Mucosa of rectum (tissue), 2 donors: ENCODE measurements around the gene RPH3AL.

ENCODE experiments used
- H3K27ac ChIP-seq, 2 donors: one replicate each; pipeline ENCODE4 v1.7.0; 2013; ENCODE audit warnings: inconsistent platforms in 2 of 2, low read depth in 2 of 2, low read length in 2 of 2
- H3K27me3 ChIP-seq, 2 donors: one replicate each; pipeline ENCODE4 v1.7.0; 2013; ENCODE audit warnings: low read length in 2 of 2; ENCODE audit not compliant: control insufficient read depth in 2 of 2, insufficient read depth in 2 of 2
- H3K36me3 ChIP-seq, 2 donors: one replicate each; pipeline ENCODE4 v1.7.0; 2013; ENCODE audit warnings: low read length in 2 of 2; ENCODE audit not compliant: control insufficient read depth in 2 of 2, insufficient read depth in 2 of 2
- H3K4me1 ChIP-seq, 2 donors: one replicate each; pipeline ENCODE4 v1.7.0; 2013; ENCODE audit warnings: low read length in 2 of 2, mild to moderate bottlenecking in 1 of 2; ENCODE audit not compliant: control insufficient read depth in 2 of 2, insufficient read depth in 2 of 2
- H3K4me3 ChIP-seq, 2 donors: one replicate each; pipeline ENCODE4 v1.7.0; 2013; ENCODE audit warnings: low read length in 2 of 2
- H3K9ac ChIP-seq, 2 donors: one replicate each; pipeline ENCODE4 v1.7.0; 2013; ENCODE audit warnings: low read length in 2 of 2, low read depth in 1 of 2, mild to moderate bottlenecking in 1 of 2
- H3K9me3 ChIP-seq, 2 donors: one replicate each; pipeline ENCODE4 v1.7.0; 2013; ENCODE audit warnings: low read length in 2 of 2; ENCODE audit not compliant: control insufficient read depth in 2 of 2
- donor health status: healthy.
- donor health status: Normal muscosa, but diverticular disease.

The RPH3AL gene

DNA sequence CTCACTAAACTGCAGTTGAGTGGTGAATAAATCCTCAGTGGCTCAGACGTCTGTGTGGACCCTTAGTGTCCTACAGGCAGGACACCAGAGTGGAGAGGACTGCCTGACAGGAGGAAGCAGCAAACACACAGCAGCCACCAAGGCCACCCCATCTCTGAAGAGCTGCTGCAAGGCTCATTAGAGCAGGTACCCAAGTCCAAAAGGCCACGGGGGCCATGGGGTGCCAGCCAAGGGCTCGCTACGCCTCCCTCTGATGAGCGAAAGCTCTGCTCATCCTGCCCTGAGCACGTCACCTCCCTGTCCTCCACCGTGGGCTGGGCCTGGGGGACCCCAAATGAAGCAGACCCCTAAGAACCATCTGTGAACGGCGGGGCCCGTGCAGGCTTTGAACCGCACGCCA lies 101.1 kb downstream of the RPH3AL start:
- peaks cover 4 to 13% of the 10 kb centered on the region in 2 donors for H3K4me1 ChIP-seq
- no peak overlapping the region for H3K9ac ChIP-seq
- H3K4me3 ChIP-seq: no peak overlapping the region
- H3K27me3 ChIP-seq: no peaks in the 10 kb centered on the region
- H3K27ac ChIP-seq: no peak overlapping the region
- H3K36me3 ChIP-seq: no peaks in the 10 kb centered on the region
- H3K9me3 ChIP-seq: no peaks in the 10 kb centered on the region

DNA sequence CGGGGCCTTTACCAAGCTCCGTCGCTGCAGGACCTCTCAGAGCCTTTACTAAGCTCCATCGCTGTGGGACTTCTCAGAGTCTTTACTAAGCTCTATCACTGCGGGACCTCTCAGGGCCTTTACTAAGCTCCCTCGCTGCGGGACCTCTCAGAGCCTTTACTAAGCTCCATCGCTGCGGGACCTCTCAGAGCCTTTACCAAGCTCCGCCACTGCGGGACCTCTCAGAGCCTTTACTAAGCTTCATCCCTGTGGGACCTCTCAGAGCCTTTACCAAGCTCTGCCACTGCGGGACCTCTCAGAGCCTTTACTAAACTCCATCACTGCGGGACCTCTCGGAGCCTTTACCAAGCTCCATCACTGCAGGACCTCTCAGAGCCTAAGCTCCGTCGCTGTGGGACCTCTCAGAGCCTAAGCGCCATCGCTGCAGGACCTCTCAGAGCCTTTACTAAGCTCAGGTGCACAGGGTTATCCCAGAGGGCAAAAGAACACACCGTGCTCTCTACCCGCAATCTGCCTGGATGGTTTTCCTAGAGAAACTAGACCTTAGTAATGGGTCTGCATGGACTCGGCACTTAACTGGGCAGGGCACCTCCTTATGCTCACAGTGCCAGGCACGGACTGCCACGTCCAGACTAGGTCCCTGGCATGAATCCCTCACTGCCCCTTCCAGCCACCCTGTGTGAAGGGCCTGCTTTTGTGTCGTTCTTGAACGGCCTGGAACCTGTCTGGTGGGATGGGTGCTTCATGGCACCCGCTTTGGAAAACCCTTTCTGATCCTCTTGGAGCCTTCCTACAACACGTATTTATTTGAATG lies 101.9 kb downstream of the RPH3AL start:
- no peak overlapping the region for H3K9ac ChIP-seq
- no peaks in the 10 kb centered on the region for H3K9me3 ChIP-seq
- H3K4me1 ChIP-seq: peaks cover 8 to 20% of the 10 kb centered on the region in 2 donors
- no peak overlapping the region for H3K4me3 ChIP-seq
- no peaks in the 10 kb centered on the region for H3K36me3 ChIP-seq
- no peaks in the 10 kb centered on the region for H3K27me3 ChIP-seq
- no peak overlapping the region for H3K27ac ChIP-seq

DNA sequence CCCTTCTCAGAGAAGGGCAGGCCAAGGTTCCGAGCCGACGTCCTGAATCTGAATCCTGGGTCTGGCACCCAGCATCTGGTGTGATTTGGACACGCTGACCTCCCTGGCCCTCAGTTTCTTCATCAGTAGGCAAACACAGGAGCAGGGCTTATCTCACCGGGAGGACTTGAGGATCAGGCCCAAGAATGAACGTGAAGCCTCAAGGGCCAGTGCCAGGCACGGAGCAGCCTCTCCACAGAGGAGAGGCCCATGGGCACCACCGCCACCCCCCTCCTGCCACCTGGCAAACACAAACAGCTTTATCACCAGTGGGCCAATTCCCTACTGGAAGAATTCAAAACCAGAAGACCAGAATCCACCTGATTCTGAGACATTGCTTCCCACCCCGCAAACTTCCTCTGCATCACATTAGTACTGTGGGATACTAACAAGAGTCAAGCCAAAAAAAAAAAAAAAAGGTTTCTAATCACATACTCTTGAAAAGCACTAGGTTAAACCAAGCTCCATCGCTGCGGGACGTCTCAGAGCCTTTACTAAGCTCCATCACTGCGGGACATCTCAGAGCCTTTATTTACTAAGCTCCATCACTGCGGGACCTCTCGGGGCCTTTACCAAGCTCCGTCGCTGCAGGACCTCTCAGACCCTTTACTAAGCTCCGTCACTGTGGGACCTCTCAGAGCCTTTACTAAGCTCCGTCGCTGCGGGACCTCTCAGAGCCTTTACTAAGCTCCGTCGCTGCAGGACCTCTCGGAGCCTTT lies 103.2 kb downstream of the RPH3AL start:
- Histone ChIP-seq H3K27me3 (no peaks in the 10 kb centered on the region), H3K36me3 (peaks cover 0 to 6% of the 10 kb centered on the region in 2 donors), H3K9me3 (no peaks in the 10 kb centered on the region), H3K27ac (no peak overlapping the region), H3K9ac (no peak overlapping the region), H3K4me3 (no peak overlapping the region), H3K4me1 (peaks cover 8 to 21% of the 10 kb centered on the region in 2 donors)

DNA sequence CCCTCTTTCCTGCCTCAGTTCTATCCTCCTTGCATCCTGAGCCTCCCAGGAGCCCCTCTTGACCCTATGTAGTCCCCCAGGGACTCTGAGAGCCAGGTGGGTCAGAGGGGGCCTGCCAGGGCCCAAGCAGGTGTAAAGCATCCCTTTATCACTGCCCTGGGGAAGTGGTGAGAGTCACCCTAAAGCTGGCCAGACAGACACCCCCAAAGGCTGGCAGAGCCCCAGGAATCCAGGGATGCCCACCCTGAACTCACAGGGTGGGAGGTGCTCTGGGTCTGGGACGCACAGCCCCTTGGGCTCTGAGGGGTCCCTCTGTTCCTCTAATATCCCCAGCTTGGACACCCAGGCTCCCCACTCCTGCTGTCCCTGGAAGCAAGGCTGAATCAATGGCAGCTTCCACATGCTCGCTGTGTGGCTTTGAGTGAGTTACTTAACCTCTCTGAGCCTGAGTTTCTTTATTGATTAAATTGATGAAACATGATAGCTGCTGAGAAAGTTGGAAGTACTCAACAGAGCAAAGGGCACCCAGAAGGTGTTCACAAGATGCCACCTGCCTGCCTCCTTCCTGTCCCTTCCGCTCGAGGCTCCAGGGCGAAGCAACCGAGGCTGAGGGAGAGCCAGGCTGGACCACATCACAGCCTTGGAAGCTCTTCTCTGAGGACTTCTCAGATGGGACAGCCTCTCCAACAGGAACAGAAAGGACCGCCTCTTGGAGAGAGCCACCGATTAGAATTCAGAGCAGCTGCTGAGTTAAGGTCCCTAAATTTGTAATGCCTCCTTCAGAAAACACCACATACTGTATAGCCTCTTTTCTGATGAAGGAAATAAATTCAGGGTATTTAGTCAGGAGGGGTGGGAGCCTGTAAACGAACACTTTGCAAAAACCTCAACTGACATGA lies 104.0 kb downstream of the RPH3AL start:
- H3K27ac ChIP-seq: no peak overlapping the region

DNA sequence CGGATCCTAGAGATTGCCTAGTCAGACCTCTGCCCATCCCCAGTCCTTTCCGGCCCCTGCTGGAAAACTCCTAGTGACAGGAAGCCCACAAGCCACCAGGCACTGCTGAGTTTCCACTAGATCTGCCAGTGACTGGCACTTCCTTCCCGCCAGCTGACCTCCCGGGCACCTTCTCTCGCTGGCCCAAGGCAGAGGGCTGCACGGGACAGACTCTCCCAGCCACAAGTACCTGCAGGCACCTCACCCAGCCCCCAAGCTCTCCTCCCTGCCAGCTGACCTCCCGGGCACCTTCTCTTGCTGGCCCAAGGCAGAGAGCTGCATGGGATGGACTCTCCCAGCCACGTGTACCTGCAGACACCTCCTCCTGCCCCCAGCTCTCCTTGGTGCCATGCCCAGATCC lies 104.8 kb downstream of the RPH3AL start:
- no peak overlapping the region for H3K27ac ChIP-seq

More for the DNA sequence above, 104.0 kb downstream of the RPH3AL start:
- H3K9ac ChIP-seq: no peak overlapping the region
- H3K4me3 ChIP-seq: no peak overlapping the region
- no peaks in the 10 kb centered on the region for H3K27me3 ChIP-seq
- H3K9me3 ChIP-seq: no peaks in the 10 kb centered on the region
- H3K4me1 ChIP-seq: peaks cover 8 to 21% of the 10 kb centered on the region in 2 donors
- H3K36me3 ChIP-seq: peaks cover 0 to 6% of the 10 kb centered on the region in 2 donors

DNA sequence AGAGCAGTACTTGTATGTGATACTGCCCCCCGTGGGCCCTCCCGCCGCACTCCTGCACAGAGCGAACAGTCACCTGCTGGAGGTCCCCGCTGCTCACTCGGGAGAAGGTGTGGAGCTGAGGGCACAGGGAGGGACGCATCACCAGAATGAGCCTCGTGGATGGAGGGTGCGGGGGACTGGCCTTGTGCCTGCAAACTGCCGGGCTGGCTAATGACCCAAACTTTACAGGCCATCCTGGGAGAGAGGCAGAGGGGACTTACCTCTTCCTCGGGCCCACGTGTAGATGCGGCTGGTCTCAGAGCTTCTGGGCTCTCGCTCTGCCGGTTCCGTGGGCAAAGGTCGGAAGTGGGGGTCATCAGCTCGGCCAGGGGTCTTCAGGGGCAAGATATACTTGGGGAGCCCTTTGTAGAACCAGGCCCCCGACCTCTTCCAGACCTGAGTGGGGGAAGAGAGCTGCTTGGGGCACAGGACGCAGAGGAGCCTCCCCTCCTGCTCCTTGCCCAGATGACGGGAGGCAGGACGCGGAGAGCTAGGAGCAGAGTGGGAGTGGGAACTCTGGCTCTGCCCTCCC lies 105.7 kb downstream of the RPH3AL start:
- no peak overlapping the region for H3K4me3 ChIP-seq
- peaks cover 0 to 6% of the 10 kb centered on the region in 2 donors for H3K36me3 ChIP-seq
- H3K27me3 ChIP-seq: no peaks in the 10 kb centered on the region
- no peaks in the 10 kb centered on the region for H3K9me3 ChIP-seq
- H3K4me1 ChIP-seq: peaks cover 8 to 21% of the 10 kb centered on the region in 2 donors
- H3K9ac ChIP-seq: no peak overlapping the region
- H3K27ac ChIP-seq: peak overlapping the region in 1 of 2 donors; percentile 34

More for the DNA sequence above, 104.8 kb downstream of the RPH3AL start:
- Histone ChIP-seq H3K4me3 (no peak overlapping the region), H3K9me3 (no peaks in the 10 kb centered on the region), H3K27me3 (no peaks in the 10 kb centered on the region), H3K4me1 (peaks cover 8 to 21% of the 10 kb centered on the region in 2 donors), H3K36me3 (peaks cover 0 to 6% of the 10 kb centered on the region in 2 donors), H3K9ac (no peak overlapping the region)

DNA sequence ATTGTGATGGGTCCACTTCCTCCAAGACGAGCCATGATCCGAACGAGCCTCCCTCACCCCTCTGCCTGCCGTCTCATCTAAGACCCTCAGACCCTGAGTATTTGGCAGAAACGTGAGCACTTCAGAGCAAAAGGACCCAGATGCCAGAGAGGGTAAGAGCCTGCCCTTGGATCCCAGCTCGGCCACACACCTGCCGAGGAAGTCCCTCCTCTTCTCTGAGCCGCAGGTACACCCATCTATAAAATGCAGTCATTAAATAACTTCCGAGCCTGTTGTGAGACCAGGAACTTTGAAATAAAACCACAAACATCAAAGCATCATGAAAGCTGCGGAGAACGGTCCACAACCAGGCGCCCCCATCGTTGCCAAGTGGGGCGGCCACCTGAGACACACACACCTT lies 106.4 kb downstream of the RPH3AL start:
- peak overlapping the region in 1 of 2 donors; percentile 34 for H3K27ac ChIP-seq

DNA sequence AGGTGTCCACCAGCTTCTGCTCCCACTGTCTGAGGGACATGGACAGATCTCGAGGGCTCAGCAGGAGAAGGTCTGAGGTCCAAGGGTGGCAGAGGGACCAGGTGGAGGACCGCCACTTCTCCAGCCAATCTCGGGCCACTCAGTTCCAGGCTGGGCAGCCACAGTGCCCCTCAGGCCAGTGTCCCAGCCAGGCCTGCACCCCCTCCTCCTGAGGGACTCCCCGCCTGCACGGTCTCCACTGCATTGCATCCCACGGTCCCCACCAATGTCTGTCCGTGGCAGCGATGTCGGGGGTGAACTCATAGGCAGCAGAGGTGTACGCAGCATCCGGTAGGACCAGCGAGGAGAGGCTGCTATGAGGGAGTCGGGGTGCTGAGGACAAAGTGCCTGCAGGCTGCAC lies 107.0 kb downstream of the RPH3AL start:
- Histone ChIP-seq H3K9me3 (no peaks in the 10 kb centered on the region), H3K4me1 (peaks cover 8 to 21% of the 10 kb centered on the region in 2 donors), H3K27ac (no peak overlapping the region), H3K9ac (no peak overlapping the region), H3K27me3 (no peaks in the 10 kb centered on the region), H3K36me3 (peaks cover 0 to 6% of the 10 kb centered on the region in 2 donors), H3K4me3 (no peak overlapping the region)

More for the DNA sequence above, 106.4 kb downstream of the RPH3AL start:
- Histone ChIP-seq H3K9me3 (no peaks in the 10 kb centered on the region), H3K36me3 (peaks cover 0 to 6% of the 10 kb centered on the region in 2 donors), H3K27me3 (no peaks in the 10 kb centered on the region), H3K4me3 (no peak overlapping the region), H3K9ac (no peak overlapping the region), H3K4me1 (peaks cover 8 to 21% of the 10 kb centered on the region in 2 donors)

DNA sequence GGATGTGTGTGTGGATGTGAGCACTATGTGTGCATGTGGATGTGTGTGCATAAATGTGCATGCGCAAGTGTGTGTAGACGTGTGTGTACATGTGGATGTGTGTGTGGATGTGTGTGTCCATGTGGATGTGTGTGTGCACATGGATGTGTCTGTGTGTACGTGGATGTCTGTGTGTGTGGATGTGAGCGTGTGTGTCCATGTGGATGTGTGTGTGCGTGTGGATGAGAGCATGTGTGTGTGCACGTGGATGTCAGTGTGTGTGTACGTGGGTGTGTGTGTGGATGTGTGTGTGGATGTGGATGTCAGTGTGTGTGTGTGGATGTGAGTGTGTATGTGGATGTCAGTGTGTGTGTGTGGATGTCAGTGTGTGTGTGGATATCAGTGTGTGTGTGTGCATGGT lies 107.6 kb downstream of the RPH3AL start:
- peaks cover 0 to 6% of the 10 kb centered on the region in 2 donors for H3K36me3 ChIP-seq
- no peak overlapping the region for H3K4me3 ChIP-seq
- no peak overlapping the region for H3K27ac ChIP-seq
- H3K9ac ChIP-seq: no peak overlapping the region
- no peaks in the 10 kb centered on the region for H3K9me3 ChIP-seq
- no peaks in the 10 kb centered on the region for H3K27me3 ChIP-seq
- peaks cover 8 to 21% of the 10 kb centered on the region in 2 donors for H3K4me1 ChIP-seq
